Liver (tissue), 9 donors: ENCODE results near the gene E2F2. TPM values are rescaled to one million over a fixed set of nuclear protein-coding genes. Genes with fewer than 3 reads are reported as not detected.

Experiments used
- DNase-seq: peaks from one replicate; pipeline ENCODE4 v3.0.0-alpha.2; 2017; ENCODE audit warnings: low spot score
- H3K27ac ChIP-seq, 2 donors: one replicate each; pipeline ENCODE4 v1.7.0; 2013; ENCODE audit warnings: inconsistent platforms in 2 of 2, low read length in 2 of 2, control low read depth in 1 of 2, low read depth in 1 of 2, mild to moderate bottlenecking in 1 of 2
- H3K27me3 ChIP-seq, 4 donors: one replicate each; pipeline versions ENCODE4 v1.6.1 to v1.7.0; 2013; ENCODE audit warnings: low read length in 3 of 4, inconsistent platforms in 1 of 4, mild to moderate bottlenecking in 1 of 4, moderate library complexity in 1 of 4; ENCODE audit not compliant: control insufficient read depth in 4 of 4, insufficient read depth in 4 of 4
- H3K36me3 ChIP-seq, 4 donors: one replicate each; pipeline versions ENCODE4 v1.6.1 to v1.7.0; 2013; ENCODE audit warnings: low read length in 3 of 4, mild to moderate bottlenecking in 3 of 4, low read depth in 1 of 4, moderate library complexity in 1 of 4; ENCODE audit not compliant: control insufficient read depth in 4 of 4, insufficient read depth in 3 of 4
- H3K4me1 ChIP-seq, 4 donors: one replicate each; pipeline versions ENCODE4 v1.6.1 to v1.7.0; 2013; ENCODE audit warnings: low read length in 3 of 4, mild to moderate bottlenecking in 3 of 4, moderate library complexity in 1 of 4; ENCODE audit not compliant: control insufficient read depth in 4 of 4, insufficient read depth in 4 of 4
- H3K4me3 ChIP-seq, 3 donors: one replicate each; pipeline versions ENCODE4 v1.6.1 to v1.7.0; 2013; ENCODE audit warnings: low read length in 3 of 3, control low read depth in 1 of 3, low read depth in 1 of 3, mild to moderate bottlenecking in 1 of 3
- H3K9ac ChIP-seq, 2 donors: one replicate each; pipeline ENCODE4 v1.7.0; 2013; ENCODE audit warnings: low read length in 2 of 2, mild to moderate bottlenecking in 2 of 2, moderate library complexity in 2 of 2, control low read depth in 1 of 2, low read depth in 1 of 2
- H3K9me3 ChIP-seq, 4 donors: one replicate each; pipeline versions ENCODE4 v1.6.1 to v1.7.0; 2013; ENCODE audit warnings: low read length in 3 of 4; ENCODE audit not compliant: control insufficient read depth in 4 of 4
- ATF3 ChIP-seq: IDR thresholded peaks from 2 replicates; pipeline ENCODE4 v1.6.1; 2016; ENCODE audit warnings: antibody characterized with exemption
- CTCF ChIP-seq: fragments of 150-350 bp; IDR thresholded peaks from 2 replicates; pipeline ENCODE4 v1.5.1; 2017; ENCODE audit warnings: improper control_type of control experiment, low read depth, low read length; ENCODE audit not compliant: missing input control
- EGR1 ChIP-seq, 2 donors: IDR thresholded peaks; 2 replicates each; pipeline ENCODE4 v1.6.1; 2016 to 2018; ENCODE audit warnings: antibody characterized with exemption in 2 of 2, low read depth in 2 of 2
- FOXA1 ChIP-seq: IDR thresholded peaks from 2 replicates; pipeline ENCODE4 v1.6.1; 2016; ENCODE audit warnings: antibody characterized with exemption
- FOXA2 ChIP-seq: IDR thresholded peaks from 2 replicates; pipeline ENCODE4 v1.6.1; 2016; ENCODE audit warnings: antibody characterized with exemption
- GABPA ChIP-seq, 2 donors: IDR thresholded peaks in 1 of 2; conservative IDR thresholded peaks in 1 of 2; 2 replicates each; pipeline ENCODE4 v1.6.1; 2016; ENCODE audit warnings: antibody characterized with exemption in 2 of 2, mild to moderate bottlenecking in 1 of 2, moderate library complexity in 1 of 2
- HNF4A ChIP-seq, 2 donors: conservative IDR thresholded peaks; 2 replicates each; pipeline ENCODE4 v1.6.1; 2016; ENCODE audit warnings: antibody characterized with exemption in 2 of 2, mild to moderate bottlenecking in 2 of 2
- HNF4G ChIP-seq: IDR thresholded peaks from 2 replicates; pipeline ENCODE4 v1.6.1; 2016; ENCODE audit warnings: antibody characterized with exemption
- JUND ChIP-seq, 2 donors: IDR thresholded peaks; 2 replicates each; pipeline ENCODE4 v1.6.1; 2016; ENCODE audit warnings: antibody characterized with exemption in 2 of 2
- MAX ChIP-seq: IDR thresholded peaks from 2 replicates; pipeline ENCODE4 v1.6.1; 2016; ENCODE audit warnings: antibody characterized with exemption
- NR2F2 ChIP-seq: IDR thresholded peaks from 2 replicates; pipeline ENCODE4 v1.6.1; 2016; ENCODE audit warnings: antibody characterized with exemption
- RAD21 ChIP-seq, 2 donors: IDR thresholded peaks; 2 replicates each; pipeline ENCODE4 v1.6.1; 2016; ENCODE audit warnings: antibody characterized with exemption in 2 of 2, mild to moderate bottlenecking in 2 of 2
- REST ChIP-seq: IDR thresholded peaks from 2 replicates; pipeline ENCODE4 v1.6.1; 2016; ENCODE audit warnings: antibody characterized with exemption, mild to moderate bottlenecking
- RXRA ChIP-seq, 2 donors: IDR thresholded peaks; 2 replicates each; pipeline ENCODE4 v1.6.1; 2017 to 2018; ENCODE audit warnings: antibody characterized with exemption in 2 of 2, mild to moderate bottlenecking in 1 of 2
- SP1 ChIP-seq: IDR thresholded peaks from 2 replicates; pipeline ENCODE4 v1.6.1; 2018; ENCODE audit warnings: antibody characterized with exemption, mild to moderate bottlenecking
- TAF1 ChIP-seq: conservative IDR thresholded peaks from 2 replicates; pipeline ENCODE4 v1.6.1; 2016; ENCODE audit warnings: antibody characterized with exemption, mild to moderate bottlenecking
- YY1 ChIP-seq: IDR thresholded peaks from 2 replicates; pipeline ENCODE4 v1.6.1; 2016; ENCODE audit warnings: antibody characterized with exemption, mild to moderate bottlenecking
- ZBTB33 ChIP-seq: IDR thresholded peaks from 2 replicates; pipeline ENCODE4 v1.6.1; 2016; ENCODE audit warnings: antibody characterized with exemption
- WGBS: extraction: QIAGEN DNeasy Blood & Tissue Kit; methylation state at CpG from one replicate; pipeline ENCODE4 v1.1.7; 2013; 5-methylcytosine and 5-hydroxymethylcytosine counted together
- polyA plus RNA-seq, 2 donors: library from polyadenylated mRNA; stranded (reverse) in 1 of 2; unstranded in 1 of 2; fragments of 200-250 nt in 1 of 2; fragments of >200 nt in 1 of 2; fragmentation: Nextera tagmentation in 1 of 2; extraction: Ambion mirVana in 1 of 2; gene quantifications; one replicate each; pipeline versions ENCODE4 v1.2.1 to v1.2.3, GENCODE V29; 2013 to 2015
- total RNA-seq, 2 donors: library from RNA; depleted of rRNA; stranded (reverse); fragments of >200 nt; gene quantifications; one replicate each; pipeline ENCODE4 v1.2.3, GENCODE V29; 2014
- donor health status: healthy.
- donor health status: healthy.
- donor health status: healthy.
- donor health status: healthy.
- donor health status: healthy.

E2F2 gene
- total and polyA plus RNA-seq, 4 donors, result 0.08 to 79.9 (median 0.44) TPM

- WGBS, result 60% methylated on average over 2 of the region's 2 CpGs
- Histone ChIP-seq H3K27ac (peak overlapping the region; percentile 81 to 84), H3K27me3 (no peaks in the 10 kb centered on the region), H3K9ac (peak overlapping the region in 1 of 2 donors; percentile 4), H3K9me3 (no peaks in the 10 kb centered on the region), H3K4me1 (peaks cover 2 to 23% (median 14%) of the 10 kb centered on the region in 4 donors), H3K36me3 (no peaks in the 10 kb centered on the region), H3K4me3 (no peak overlapping the region)
- no peak for TF ChIP-seq EGR1 (IDR thresholded peaks at IDR 0.05; ENCODE audit: low read depth in 2 of 2)
- no peak for TF ChIP-seq NR2F2
- TF ChIP-seq CTCF, result no peak
- TF ChIP-seq HNF4A (conservative IDR thresholded peaks at IDR 0.05), result no peak
- no peak for TF ChIP-seq MAX
- no peak for TF ChIP-seq HNF4G
- no peak for TF ChIP-seq RAD21 (IDR thresholded peaks at IDR 0.05)
- no peak for TF ChIP-seq ATF3
- no peak for TF ChIP-seq JUND (IDR thresholded peaks at IDR 0.05)
- no peak for TF ChIP-seq RXRA (IDR thresholded peaks at IDR 0.05)
- DNase-seq, result no peak
Measured at GRCh38 chr1:23561813-23562100, 30.7 kb upstream of the E2F2 start.

- WGBS, result 65% methylated on average over 6 of the region's 6 CpGs
- no peaks in the 10 kb centered on the region for H3K9me3 ChIP-seq
- no peak overlapping the region for H3K4me3 ChIP-seq
- no peak for DNase-seq
- no peak overlapping the region for H3K9ac ChIP-seq
- peak overlapping the region; percentile 81 to 84 for H3K27ac ChIP-seq
- H3K27me3 ChIP-seq, result no peaks in the 10 kb centered on the region
- H3K4me1 ChIP-seq, result peaks cover 2 to 23% (median 14%) of the 10 kb centered on the region in 4 donors
- TF ChIP-seq NR2F2 (no peak), RXRA (IDR thresholded peaks at IDR 0.05) (no peak), TAF1 (no peak), RAD21 (IDR thresholded peaks at IDR 0.05) (no peak), YY1 (no peak), SP1 (no peak), CTCF (no peak), GABPA (IDR thresholded peaks at IDR 0.05 in 1 of 2, conservative IDR thresholded peaks at IDR 0.05 in 1 of 2) (no peak), EGR1 (IDR thresholded peaks at IDR 0.05; ENCODE audit: low read depth in 2 of 2) (no peak), ATF3 (no peak), REST (no peak), FOXA2 (no peak), MAX (no peak), JUND (IDR thresholded peaks at IDR 0.05) (no peak), ZBTB33 (no peak), FOXA1 (no peak), HNF4A (conservative IDR thresholded peaks at IDR 0.05) (no peak)
- H3K36me3 ChIP-seq, result no peaks in the 10 kb centered on the region
Measured at GRCh38 chr1:23561076-23561812, 30.2 kb upstream of the E2F2 start.
